Hippocampal formation (tissue), 2 donors: ENCODE results near the gene RTCA.
"Not testable (repeated sequence)": the region's sequence is repeated elsewhere in the genome, so short reads cannot be mapped to it uniquely, and the experiment has no call there.

Source experiments
- DNase-seq, 2 donors: peaks; one replicate each; lab custom pipeline; 2025; lab: John Stamatoyannopoulos, UW

The RTCA gene

DNA sequence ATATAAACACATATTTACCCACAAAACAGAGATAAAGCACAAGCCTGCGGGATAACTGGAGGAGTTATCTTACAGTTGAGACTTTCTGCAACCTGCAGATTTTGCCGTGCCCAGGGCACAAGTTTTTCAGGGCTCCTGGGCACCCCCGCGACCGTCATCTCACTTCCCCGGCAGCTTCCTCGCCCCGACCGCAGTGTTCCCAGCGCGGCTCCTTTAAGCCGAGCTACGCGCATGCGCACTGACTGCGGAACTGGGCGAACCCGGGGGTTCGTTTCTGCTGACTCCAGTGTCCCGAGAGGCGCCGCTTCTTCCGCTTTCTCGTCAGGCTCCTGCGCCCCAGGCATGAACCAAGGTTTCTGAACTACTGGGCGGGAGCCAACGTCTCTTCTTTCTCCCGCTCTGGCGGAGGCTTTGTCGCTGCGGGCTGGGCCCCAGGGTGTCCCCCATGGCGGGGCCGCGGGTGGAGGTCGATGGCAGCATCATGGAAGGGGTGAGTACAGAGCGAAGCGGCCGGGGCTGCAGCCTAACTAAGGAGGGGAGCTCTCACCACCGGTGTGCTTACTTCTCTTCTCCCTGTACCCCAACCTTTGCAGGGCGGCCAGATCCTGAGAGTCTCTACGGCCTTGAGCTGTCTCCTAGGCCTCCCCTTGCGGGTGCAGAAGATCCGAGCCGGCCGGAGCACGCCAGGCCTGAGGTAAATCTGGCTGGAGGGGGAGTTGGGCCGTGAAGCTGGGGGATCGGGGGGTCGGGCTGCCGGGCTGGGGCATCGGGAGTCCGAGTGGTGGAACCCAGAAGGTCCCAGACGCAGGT, at the start of gene RTCA:
Gene RTCA (plus strand): TSS at position 286 of the 810 bp plus-strand sequence. CDS start 160 bp downstream, at position 446.
- DNase-seq: peak; percentile 93

GRCh38 chr1:100217834-100218233, 48.2 kb upstream of the RTCA start:
- no peak for DNase-seq

DNA sequence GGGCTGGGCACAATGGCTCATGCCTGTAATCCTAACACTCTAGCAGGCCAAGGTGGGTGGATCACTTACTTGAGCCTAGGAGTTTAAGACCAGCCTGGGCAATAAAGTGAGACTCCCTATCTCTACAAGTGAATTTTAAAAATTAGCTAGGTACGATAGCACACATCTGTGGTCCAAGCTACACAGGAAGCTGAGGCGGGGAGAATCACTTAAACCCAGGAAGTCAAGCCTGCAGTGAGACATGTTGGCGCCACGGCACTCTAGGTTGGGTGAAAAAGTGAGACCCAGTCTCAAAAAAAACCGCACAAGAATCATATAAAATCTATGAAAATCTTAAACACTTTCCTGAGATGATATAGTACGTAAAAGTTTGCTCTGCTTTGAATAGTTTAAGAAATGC, 46.6 kb upstream of the RTCA start:
- no peak for DNase-seq

GRCh38 chr1:100219883-100220282, 46.1 kb upstream of the RTCA start:
- no peak for DNase-seq

DNA sequence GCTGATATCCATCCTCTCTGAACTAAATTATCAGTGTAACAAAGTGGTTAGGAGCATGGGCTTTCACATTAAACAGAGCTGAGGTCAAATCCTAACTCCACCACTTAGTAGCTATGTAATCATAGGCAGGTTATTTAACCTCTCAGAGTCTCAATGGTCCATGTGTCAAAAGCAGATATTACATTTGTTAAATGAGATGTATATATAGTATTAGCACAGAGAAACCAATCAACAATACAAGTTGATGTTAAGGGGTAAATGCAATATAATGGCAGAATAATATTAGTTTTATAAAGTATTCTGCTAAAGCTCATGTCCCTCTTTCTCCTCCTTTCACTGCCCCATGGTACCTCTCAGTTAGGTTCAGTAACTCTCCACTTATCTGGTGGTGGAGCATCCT, 43.6 kb upstream of the RTCA start:
- DNase-seq: no peak

DNA sequence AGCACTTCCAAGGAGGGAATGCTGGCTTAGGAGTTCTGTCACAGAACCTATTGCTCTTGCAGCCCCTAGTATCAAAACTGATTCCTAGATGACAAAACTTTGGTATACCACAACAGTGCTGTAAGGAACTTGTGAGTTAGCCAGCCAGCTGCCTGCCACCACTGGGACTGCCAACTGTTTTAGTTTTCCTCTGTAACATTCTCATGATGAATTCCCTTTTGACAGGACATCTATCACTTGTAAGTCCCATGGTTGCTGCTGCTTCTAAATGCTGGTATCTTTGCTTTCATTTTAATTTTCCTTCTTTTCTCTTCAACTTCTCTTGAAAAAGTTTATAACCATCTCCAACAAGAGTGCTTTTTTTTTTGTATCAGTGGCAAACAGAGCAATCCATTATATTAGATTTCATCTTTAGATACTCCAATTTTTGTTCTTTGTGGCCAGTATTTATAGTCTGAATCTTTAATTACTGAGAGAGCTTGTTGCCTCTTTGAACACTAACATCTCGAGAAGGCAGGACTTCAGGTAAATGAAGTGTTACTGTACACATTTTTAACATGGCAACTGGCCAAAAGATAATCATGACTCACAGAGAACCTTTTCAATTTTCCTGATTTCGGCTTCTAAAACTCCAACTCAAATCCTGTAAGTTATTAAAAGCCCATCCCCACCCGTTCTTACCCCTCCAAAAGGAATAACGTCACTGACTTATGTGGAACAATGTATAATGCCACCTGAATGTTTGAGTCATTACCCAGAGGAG, 36.2 kb upstream of the RTCA start:
- no peak for DNase-seq

DNA sequence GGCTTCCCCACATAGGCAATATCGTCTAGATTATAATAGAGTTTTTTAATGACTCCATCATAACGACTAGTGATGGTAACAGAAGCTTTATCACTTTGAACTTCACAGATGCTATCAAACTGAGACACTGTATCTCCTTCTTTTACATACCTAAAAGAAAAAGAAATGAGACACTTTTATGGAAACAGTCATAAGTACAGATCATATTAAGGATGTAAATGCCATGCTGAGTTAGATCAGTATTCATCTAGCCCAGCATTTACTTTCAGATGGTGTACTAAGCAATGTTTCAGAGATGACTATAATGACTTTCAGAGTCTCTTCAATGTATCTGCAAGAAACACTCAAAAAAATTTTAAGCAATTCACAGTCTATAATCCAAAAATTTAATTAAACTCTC, 35.3 kb upstream of the RTCA start:
- no peak for DNase-seq

GRCh38 chr1:100231721-100232120, 34.3 kb upstream of the RTCA start:
- DNase-seq: no peak

GRCh38 chr1:100232156-100232555, 33.9 kb upstream of the RTCA start:
- DNase-seq: no peak

GRCh38 chr1:100233566-100233965, 32.5 kb upstream of the RTCA start:
- DNase-seq: not testable (repeated sequence)

GRCh38 chr1:100234432-100234831, 31.6 kb upstream of the RTCA start:
- DNase-seq: no peak

GRCh38 chr1:100237091-100237490, 28.9 kb upstream of the RTCA start:
- DNase-seq: no peak

DNA sequence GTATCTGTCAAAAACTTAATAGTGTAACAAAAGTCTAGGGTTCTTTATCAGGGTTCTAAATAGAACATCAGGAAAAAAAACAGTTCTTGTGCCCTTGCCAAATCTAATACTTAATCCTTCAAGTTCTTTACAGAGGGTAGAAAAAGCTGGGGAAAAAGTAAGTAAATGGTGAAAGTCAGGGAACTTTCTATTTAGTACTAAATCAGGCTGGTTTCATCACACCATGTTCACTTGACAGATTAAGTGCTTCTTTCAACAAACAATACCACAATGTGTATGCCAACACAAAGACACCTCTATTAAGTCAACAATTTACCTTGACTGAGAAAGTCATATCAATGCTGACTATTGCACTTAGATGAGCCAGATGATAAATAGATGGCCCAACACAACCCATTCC, 26.1 kb upstream of the RTCA start:
- no peak for DNase-seq

GRCh38 chr1:100240631-100241030, 25.4 kb upstream of the RTCA start:
- DNase-seq: no peak

DNA sequence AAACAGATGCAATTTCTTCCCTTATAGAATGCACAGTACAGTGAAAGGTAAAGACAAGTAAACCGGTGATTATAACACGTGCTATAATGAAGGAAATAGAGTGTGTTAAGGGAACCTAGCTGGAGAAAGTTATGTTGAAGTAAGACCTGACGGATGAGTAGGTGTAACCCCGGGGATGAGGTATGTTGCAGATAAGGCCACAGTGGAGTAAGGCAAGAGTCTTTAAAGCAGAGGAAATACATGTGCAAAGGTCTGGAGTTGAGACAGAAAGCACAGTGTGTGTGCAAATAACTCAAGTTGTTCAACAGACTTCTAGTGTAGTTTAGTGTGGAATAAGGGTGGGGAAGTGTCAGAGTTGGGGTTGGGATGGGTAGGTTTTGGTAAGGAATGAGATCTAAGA, 19.3 kb upstream of the RTCA start:
- no peak for DNase-seq

GRCh38 chr1:100249155-100249536, 16.9 kb upstream of the RTCA start:
- no peak for DNase-seq

DNA sequence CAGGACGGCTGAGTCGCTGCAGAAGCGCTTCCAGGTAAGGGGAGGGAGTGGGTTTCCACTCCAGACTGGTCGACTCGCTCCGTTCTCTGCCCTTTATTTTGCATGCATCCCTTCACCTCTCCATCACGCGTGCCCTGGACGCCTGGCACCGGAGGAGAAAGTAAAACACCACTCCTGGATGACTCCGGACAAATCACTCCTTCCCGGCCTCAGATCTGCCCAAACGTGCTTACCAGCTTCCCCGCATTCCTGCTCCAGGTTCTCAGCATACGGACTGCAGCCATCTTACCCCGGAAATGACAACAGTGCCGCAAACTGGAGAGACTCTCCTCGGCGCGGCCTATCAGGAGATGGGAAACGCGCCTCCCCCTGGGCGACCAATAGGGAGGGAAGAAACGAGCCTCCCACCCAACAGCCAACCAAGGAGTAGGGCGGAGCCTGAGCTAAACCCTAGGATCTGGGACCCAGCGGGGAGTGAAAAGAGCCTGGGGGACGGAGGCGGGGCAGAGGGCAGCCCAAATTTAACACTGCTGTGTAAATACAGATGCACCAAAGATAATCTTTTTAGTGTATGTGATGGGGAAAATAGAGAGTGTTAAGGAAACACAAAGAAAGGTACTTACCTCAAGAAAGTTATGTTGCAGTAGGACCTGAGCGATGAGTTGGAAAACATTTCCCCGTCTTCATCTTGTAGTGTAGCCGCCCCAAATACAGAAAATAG, 16.3 kb upstream of the RTCA start, which contains the start of gene DBT:
Gene DBT (minus strand): TSS at position 298 of the 721 bp plus-strand sequence. CDS start 14 bp downstream, at position 284.
- DNase-seq: peak; percentile 96 to 97

DNA sequence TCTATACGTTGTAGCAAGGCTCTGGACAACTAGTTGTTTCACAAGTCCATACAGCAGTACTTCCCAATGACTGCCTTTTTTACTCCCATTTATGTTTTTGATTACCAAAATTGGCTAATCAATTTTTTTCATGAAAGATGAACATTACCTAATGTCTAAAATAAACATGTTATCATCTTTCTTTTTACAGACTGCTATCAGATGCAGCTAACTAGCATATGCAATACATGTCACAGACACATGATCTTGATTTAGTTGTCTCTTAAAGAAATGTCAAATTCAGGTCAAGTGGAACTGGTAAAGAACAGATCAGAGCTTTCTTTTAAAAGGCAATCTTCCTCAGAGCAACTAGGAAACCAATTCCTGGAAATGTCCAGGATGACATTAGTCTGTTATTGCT, 15.8 kb upstream of the RTCA start:
- DNase-seq: no peak

GRCh38 chr1:100250807-100251206, 15.2 kb upstream of the RTCA start:
- DNase-seq: no peak

DNA sequence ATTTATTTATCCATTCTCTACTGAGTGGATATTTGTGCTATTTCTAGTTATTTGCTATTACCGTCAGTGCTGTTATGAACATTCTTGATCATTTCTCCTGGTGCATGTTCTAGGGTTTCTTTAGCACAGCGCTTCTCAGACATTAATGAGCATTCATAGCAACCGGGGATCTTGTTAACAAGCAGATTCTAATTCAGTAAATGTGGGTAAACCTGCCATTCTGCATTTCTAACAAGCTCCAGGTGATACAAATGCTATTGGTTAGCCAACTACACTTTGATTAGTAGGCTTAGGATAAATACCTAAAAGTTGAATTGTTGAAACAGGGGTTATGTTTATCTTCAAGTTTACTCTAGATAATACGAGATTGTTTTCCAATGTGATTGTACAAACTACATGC, 13.1 kb upstream of the RTCA start:
- no peak for DNase-seq

DNA sequence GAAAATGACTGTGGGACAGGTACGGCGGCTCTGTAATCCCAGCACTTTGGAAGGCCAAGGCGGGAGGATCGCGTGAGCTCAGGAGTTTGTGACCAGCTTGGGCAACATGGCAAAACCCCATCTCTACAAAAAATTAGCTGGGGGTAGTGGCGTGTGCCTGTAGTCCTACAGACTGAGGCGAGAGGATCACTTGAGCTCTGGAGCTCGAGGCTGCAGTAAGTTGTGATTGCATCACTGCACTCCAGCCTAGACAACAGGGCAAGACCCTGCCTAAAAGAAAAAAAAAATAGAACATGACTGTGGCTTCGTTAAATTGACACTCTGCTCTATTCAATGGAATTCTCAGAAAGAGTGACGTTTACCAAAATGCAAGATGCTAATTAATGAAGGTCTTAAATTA, 12.5 kb upstream of the RTCA start:
- DNase-seq: no peak

- not testable (repeated sequence) for DNase-seq
Observed at GRCh38 chr1:100256273-100256672, 9.7 kb upstream of the RTCA start.

GRCh38 chr1:100258427-100258826, 7.6 kb upstream of the RTCA start:
- DNase-seq: not testable (repeated sequence)
